ENCODE data around the gene GDA.
"Not testable (repeated sequence)": the region's sequence is repeated elsewhere in the genome, so short reads cannot be mapped to it uniquely, and the experiment has no call there.

The GDA gene

DNA sequence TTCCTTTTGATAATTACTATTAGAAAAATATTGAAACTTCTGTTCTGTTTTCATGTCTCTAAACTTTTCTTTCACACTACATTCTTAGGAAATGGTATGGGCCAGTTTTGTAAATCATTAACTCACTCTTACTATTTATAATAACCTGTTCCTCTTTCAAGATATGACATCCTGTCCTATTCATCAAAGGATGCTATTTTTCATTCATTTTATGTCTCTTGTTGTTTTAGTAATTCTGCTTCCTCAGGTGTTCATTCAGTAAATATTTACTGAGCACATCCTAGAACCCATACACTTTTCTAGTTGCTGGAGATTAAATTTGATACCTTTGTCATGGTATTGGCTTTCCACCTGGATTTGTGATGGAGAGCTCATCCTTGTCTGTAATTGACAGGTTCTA, 58.0 kb downstream of the GDA start:
- DNase-seq (ENCODE audit: low read depth in 3 of 3) = no peak

DNA sequence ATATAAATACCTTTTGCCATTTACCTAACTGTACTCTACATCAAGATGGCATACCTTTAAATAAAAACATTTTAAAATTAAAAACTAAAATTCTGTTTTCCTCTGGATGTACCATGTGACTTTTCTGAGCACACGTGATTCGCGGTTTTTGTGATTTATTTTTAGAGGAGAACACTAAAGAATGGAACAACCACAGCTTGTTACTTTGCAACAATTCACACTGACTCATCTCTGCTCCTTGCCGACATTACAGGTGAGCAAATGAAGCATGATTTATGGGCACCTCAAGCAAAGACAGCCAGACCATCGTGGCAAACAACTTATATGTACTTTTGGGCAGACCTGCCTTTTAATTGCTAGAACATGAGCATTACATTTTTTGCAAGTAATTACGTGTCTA, 61.3 kb downstream of the GDA start:
- no peak for DNase-seq (ENCODE audit: low read depth in 3 of 3)

DNA sequence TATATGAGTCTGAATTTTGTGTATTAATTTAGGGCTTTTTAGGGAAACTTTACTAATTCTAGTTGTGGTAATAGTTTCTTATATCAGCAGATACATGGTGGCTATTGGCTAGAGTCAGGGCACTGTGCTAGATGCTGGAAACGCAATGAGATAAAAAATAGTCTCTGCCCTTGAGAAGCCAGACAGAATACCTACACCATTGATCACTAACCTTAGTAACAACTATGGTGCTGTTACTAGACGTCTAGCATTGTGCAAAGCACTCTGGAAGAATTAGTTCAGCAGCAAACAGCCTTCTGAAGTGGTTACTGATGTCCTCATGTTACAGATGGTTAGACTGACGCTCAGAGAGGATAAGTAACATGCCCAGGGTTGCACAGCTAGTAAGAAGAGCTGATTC, 61.8 kb downstream of the GDA start:
- no peak for DNase-seq (ENCODE audit: low read depth in 3 of 3)

DNA sequence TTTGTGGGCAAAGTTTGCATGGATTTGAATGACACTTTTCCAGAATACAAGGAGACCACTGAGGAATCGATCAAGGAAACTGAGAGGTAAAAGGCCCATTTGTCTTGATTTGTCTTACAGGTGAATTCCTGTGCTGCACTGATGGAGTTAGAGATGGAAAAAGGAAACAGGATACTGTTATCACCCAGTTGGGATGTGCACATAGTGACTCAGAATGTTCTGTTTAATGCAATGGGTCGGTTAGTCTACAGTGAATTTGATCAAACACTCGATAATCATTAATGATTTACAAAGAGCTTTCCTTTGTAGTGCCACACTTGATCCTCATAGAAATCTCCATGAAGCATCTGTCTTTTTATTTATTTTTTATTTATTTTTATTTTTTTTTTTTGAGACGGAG, 64.7 kb downstream of the GDA start:
- no peak for DNase-seq (ENCODE audit: low read depth in 3 of 3)

DNA sequence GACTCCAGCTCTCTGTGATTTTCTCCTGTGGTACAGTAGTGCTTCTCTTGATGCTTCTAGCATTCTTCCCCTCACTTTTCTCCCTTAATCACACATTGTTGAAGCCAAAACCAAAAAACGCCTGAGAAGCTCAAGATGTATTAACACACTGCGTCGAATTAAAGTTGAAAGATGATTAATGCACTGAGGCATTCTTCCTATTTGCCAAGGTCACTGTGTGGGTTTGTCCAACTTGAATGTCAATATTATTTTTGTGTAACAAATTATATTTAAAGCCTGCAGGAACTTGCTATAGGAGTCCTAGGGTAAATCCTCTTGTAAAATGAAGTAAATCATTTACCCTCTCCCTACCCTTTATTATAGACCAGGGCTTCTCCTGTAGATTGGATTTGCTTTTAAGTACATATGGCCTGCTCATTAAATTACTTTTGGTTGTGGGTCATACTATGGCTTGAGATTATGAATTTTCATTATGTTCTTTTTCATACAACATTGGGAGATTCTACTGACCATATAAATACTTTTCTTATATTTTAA, 68.1 kb downstream of the GDA start:
- DNase-seq (ENCODE audit: low read depth in 3 of 3) = no peak

DNA sequence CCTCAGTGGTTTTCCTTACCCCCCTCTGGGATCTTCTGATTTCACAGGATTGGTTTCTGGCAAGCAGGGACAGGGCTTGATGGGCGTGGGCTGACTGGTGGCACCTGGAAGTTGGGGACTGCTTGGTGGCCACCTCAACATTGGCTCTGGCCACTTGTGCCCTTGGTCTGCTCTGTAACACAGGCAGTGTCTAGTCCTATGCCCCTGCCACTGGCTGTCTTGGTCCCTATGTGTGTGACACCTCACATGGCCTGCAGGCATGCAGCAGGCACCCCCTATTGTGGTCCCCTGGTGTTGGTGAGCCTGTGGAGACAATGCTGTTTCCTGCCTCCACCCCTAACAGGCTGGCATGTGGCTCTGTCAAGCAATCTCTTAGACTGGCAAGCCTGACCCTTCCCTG, 71.3 kb downstream of the GDA start:
- DNase-seq (ENCODE audit: low read depth in 3 of 3) = no peak

DNA sequence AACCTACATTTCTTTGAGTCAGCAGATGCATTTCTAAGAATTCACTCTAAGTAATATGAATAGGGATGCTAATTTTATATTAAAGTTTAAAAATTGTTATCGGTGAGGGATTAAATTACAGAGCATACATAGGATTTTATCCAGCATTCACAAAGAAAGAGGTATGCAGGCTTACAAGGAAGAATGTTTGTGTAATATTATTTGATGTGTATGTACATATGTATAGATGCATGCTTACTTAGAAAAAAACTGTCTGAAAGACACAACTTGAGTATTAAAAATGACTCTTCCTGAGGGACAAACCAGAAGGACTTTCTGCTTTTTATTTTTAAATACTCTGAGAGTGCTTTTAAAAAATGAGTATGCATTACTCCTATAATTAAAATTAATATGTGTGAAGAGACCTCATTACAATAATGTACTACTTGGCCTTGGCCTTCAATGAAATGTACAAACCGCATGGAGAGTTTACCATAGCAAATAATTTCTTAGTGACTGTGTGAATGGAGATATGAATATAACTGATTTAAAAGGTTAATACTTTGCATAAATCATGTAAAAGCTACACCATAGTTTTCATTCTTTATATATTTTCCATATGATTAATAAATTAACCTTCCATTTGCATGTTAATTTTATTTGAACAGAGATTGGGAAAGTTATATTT, 77.0 kb downstream of the GDA start:
- no peak for DNase-seq (ENCODE audit: low read depth in 3 of 3)

DNA sequence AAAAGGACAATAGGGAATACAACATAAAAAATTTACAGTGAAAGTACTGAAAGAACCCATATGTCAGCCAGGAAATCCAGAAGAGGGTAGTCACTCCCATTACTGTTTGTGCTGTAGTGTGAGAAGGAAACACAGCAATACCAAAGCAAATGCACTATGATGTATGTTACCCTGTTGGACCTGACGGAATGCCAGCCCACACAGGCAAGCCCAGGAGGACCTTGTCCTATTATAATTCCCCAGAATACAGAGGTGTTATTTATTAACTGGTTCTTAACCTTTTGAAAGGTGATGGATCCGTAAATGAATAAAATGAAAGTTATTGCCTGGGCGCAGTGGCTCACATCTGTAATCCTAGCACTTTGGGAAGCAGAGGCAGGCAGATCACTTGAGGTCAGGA, 79.0 kb downstream of the GDA start:
- DNase-seq (ENCODE audit: low read depth in 3 of 3) = no peak

DNA sequence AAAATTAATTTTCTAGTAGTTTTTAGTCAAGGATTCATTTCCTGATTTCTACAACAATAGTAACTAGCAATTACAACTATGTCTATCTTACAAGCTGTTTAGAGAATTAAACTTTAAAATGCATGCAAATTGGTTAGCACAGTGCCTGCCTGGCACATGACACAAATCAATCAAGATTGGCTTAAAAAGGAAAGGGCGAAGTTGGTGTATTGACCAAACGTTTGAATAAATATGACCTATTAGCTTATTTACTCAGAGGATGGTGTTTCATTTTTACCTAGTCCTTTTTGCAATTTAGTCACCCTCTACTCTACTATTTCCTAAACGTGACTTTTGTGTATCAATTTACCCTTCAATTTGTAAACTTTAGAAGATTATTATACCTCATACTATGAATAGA, 83.5 kb downstream of the GDA start:
- DNase-seq (ENCODE audit: low read depth in 3 of 3) = no peak

DNA sequence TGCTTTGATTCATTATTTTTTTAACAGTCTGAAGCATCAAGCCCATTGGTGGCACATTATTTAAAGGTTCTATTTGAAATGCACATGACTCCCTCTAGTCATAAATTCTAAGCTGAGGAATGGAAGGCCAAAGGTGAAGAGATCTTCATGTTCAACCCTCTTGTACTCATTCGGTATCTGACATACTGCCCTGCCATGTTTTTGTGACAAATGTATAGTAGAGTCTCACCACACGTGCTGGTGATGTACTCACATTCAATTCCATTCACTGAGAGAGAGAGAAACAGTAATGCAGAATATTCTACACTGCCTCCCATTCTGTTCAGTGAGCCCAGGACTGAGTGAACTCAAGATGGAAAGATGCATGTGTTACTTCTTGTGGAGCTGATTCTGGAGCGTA, 98.3 kb downstream of the GDA start:
- DNase-seq (ENCODE audit: low read depth in 3 of 3) = no peak

DNA sequence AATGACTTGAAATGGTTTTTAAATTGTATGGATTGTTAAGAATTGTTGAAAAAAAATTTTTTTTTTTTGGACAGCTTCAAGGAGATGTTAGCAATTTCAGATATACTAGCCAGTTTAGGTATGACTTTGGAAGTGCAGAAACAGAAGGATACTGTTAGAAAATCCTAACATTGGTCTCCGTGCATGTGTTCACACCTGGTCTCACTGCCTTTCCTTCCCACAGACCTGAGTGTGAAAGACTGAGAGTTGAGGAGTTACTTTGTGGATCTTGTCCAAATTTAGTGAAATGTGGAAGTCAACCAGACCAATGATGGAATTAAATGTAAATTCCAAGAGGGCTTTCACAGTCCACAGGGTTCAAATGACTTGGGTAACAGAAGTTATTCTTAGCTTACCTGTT, 102.3 kb downstream of the GDA start:
- DNase-seq (ENCODE audit: low read depth in 3 of 3) = no peak

DNA sequence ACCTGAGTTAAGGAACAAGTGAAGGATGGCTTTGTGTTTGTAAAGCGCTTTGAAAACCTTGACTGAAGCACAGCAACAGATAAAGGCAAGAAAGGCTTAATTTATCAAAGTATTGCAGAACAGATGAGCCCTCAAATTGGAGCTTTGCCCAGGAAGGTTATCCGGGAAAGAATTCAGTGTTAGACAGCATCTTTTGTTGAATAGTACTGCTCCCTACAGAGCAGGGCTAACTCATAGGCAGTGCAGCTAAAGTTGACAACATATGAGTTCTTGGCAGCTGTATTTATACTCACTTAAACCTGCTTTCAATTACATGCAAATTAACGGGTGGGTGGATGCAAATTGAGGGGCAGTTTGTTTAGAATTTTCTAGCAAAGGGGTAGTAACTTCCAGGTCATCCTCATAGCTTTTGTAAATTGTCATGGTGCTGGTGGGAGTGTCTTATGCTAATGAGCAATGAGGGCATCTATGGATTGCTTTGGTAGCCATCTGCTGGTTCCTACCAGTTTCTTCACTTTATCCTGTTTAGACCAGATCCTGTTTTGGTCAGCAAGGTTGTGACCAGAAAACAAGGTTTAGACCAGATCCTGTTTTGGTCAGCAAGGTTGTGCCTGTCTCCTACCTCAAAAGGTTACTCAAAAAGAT, 105.8 kb downstream of the GDA start:
- no peak for DNase-seq (ENCODE audit: low read depth in 3 of 3)

DNA sequence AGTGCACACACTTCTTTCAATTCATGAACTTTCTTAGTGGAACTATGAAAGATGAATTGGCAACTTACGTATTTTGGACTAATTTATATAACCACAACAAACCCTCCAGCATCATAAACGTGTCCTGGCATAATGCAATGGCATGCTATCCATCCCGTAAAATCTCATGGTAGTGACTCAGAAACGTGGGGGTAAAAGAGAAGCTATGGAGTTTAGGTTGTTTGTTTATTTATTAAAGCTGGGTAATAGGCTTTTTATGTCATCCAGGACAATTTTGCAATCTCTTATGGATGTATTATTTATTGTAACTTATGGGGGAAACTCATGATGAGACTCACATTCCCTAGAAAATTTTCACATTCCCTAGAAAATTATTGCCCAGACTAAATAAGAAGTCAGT, 106.3 kb downstream of the GDA start:
- DNase-seq (ENCODE audit: low read depth in 3 of 3) = no peak

DNA sequence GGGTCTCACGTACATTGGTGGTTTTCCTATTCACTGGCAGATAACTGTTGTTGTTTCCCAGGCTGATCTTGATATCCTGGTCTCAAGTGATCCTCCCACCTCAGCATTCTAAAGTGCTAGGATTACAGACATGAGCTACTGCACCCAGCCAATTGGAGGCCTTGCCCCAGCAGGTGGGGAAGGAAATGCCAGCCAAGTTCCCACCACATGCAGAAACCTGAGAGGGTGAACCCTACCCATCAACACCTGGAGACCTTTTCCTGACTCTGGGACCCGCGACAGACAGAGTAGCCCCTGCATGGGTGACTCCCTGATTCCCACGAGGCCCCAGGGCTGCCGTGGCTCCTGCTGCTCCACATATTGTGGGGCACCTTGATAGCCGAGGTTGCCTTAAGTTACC, 107.7 kb downstream of the GDA start:
- DNase-seq (ENCODE audit: low read depth in 3 of 3) = no peak

DNA sequence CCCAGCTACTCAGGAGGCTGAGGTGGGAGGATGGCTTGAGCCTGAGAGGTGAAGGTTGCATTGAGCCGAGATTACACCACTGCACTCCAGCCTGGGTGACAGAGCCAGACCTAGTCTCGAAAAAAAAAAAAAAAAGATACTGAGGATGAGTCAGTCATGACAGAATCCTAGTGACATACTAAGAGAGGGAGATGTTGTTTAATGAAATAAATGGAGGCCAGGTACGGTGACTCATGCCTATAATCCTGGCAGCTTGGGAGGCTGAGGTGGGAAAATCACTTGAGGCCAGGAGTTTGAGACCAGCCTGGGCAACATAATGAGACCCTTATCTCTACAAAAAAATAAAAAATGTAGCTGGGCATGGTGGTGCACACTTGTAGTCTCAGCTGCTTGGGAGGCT, 108.6 kb downstream of the GDA start:
- no peak for DNase-seq (ENCODE audit: low read depth in 3 of 3)

DNA sequence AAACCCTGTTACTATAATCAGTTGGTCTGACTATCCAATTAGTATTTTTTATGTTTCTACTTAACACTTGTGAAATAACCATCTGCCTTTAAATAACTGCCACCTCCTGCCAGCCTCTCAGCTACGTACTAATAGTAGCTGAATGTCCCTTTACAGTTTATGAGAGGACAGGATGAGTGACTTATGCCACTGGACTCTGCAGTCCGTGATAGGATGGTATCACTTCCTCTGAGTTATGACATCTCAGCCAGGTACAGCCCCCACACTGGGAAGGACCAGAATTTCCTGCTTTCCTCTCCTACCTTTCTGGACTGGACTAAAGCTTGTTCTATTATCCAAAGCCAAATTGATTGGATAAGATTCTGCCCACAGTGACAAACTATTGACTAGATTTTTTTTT, 112.8 kb downstream of the GDA start:
- no peak for DNase-seq (ENCODE audit: low read depth in 3 of 3)

DNA sequence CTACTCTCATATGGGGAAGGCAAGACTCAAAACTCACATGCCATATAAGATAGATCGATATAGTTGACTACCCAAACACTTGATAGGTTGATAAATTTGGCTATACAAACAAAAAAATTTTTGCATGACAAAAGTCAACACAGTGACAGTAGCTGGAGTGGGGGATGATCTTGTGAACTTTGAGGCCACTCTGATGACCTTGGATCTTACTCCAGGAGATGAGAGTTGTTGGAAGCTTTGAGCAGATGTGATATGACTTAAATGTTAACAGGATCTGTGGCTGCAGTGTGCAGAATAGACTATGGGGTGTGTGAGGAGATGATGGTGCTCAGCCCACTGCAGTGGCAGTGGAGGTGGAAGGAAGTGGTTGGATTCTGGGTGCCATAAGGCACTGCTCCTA, 114.3 kb downstream of the GDA start:
- DNase-seq (ENCODE audit: low read depth in 3 of 3) = no peak

DNA sequence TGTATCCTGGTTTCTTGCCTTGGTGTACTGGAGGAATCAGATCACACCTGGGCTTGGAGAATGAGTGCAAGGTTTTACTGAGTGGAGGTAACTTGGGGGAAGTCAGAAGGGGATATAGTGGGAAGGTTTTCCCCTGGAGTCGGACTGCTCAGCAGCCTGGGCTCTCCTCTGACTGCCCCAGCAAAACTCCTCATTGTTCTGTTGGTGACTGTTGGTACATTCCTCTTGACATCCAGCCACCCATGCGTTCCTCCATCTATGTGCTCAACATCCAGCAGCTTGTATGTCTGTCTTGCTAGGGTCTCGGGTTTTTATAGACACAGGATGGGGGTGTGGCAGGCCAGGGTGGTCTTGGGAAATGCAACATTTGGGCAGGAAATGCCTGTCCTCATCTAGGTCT, 119.7 kb downstream of the GDA start:
- DNase-seq (ENCODE audit: low read depth in 3 of 3) = no peak

DNA sequence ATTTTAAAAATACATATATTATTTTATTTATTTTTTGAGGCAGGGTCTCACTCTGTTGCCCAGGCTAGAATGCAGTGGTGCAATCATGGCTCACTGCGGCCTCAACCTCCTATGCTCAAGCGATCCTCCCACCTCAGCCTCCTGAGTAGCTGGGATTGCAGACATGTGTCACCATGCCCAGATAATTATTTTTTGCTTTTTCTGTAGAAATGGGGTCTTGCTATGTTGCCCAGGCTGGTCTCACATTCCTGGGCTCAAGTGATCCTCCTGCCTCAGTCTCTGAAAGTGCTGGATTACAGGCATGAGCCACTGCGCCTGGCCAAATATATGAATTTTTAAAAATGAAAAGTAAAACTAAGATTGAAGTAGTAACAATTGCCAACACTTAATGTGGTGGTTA, 121.1 kb downstream of the GDA start:
- not testable (repeated sequence) for DNase-seq (ENCODE audit: low read depth in 3 of 3)

DNA sequence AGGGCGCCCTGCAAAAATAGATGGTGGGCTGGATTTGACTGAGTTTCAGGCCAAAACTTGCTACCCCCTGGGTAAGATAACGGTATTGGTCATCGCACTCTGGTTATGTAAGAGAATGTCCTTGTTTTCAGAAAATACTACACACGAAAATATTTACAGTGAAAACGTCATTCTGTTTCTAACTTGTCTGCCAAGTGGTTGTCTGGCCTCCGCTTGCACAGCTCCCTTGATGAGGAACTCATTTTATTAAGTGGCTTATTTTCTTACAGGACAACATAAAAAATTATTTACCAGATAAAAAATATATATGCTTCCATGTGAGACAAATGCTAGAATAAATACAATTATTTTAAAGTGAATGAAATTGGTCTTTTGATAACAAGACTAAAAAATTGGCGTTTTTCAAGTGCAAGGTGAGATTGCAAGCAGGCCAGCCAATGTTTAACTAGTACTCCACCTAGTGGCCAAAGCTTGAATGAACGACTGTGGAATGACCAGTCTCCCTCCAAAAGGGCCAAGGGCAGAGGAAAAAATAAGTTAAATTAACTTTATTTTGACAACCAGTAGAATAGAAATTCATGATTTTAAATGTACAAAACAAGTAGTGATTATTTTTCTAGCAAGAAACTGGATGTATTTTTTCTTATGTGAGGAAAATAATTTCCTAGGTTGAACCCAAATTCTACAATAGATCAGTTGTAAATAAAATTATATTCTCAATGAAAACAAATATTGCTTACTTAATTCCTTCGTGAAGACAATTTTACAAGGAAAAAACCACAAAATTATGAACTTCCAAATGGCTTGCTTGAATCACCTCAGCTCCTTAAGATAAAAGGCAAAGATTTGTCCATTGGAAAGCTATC, 122.6 kb downstream of the GDA start:
- peak in 1 of 3 experiments; percentile 15 for DNase-seq (ENCODE audit: low read depth in 3 of 3)

DNA sequence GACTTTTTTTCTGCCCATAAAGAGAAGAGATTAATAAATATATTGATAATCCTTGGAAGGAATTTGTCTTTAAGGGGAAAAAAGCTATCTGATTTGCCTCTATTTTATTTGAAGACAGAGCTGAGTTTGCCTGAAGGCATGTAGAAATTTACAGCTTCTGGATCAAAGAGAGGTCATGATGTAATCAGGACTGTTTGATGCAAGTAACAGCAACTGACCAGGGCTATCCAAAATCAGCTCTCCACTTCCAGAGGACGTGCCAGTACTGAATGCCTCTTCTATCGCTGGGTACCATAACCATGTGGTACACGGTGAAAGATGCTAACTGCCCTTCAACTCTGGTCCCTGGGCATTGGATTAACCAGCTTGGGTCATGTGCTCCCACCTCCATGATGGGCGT, 125.2 kb downstream of the GDA start:
- no peak for DNase-seq (ENCODE audit: low read depth in 3 of 3)

DNA sequence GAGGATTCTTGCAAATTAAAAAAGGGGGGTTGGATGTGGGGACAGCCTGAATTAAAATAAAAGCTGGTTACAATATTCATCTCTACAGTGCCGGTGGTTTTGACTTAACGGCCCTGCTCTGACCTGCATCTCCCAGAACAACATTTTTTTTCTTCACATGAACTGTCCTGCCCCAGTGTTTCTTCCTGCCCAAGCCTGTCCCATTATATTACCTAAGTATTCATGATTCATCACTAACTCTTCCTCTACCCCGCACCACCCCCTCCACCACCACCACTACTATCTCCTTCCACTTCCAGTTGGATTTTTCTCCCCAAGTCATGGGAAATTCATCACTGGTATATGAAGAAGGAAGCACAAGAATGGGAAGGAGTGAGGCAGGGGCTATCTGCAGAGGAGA, 125.7 kb downstream of the GDA start:
- DNase-seq (ENCODE audit: low read depth in 3 of 3) = no peak

DNA sequence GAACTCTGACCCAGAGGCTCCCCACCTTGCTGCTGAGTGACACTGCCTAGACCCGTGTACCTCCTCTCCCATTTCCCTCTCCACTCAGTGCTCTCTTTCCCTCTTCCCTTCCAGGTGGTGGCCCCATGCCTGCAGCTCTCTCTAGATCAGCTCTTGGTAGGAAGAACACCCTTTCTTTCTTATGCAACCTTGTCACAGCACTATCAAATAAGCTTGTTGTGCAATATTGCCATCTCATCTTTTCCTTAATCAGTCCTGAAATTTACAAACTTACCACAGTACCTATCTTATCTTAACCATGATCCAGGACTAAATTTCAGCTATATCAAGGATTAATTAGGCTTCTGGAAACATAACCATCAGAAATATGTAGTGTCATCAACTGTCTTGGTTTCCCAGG, 127.2 kb downstream of the GDA start:
- no peak for DNase-seq (ENCODE audit: low read depth in 3 of 3)

Measured in stimulated activated CD4-positive, alpha-beta T cell treated with anti-CD3 and anti-CD28 coated beads, TNF-alpha, amount 100 ng/mL, for 4 hours (primary cell).